DOHH2 (cell line): Measurements from ENCODE around the gene NEUROD1.
A peak's percentile ranks its signal among the peaks of the same experiment; 100 is the strongest.

ENCODE experiments used
- H3F3A ChIP-seq: fragments of 200-600 bp; sonication (generic), shearing (Covaris generic); 2 replicates; pipeline ENCODE4 v1.6.0; 2016; ENCODE audit warnings: antibody characterized with exemption, mild to moderate bottlenecking; ENCODE audit not compliant: control insufficient read depth, insufficient read depth
- H3K27ac ChIP-seq: fragments of 200-600 bp; sonication (generic); 2 replicates; pipeline ENCODE4 v1.5.1; 2014; ENCODE audit warnings: low read depth, mild to moderate bottlenecking, low read length, moderate library complexity
- H3K27me3 ChIP-seq: fragments of 200-600 bp; sonication (generic); 2 replicates; pipeline ENCODE4 v1.6.1; 2014; ENCODE audit warnings: mild to moderate bottlenecking, low read length, mixed read lengths; ENCODE audit not compliant: control insufficient read depth
- H3K36me3 ChIP-seq: fragments of 200-600 bp; sonication (generic); 2 replicates; pipeline ENCODE4 v1.6.1; 2014; ENCODE audit warnings: mild to moderate bottlenecking, low read length, moderate library complexity, mixed read lengths; ENCODE audit not compliant: control insufficient read depth
- H3K4me1 ChIP-seq: fragments of 200-600 bp; sonication (generic); 2 replicates; pipeline ENCODE4 v1.6.1; 2014; ENCODE audit warnings: mild to moderate bottlenecking, low read length, mixed read lengths; ENCODE audit not compliant: control insufficient read depth
- H3K4me2 ChIP-seq: fragments of 200-600 bp; sonication (generic); 2 replicates; pipeline ENCODE4 v1.6.0; 2014; ENCODE audit warnings: mild to moderate bottlenecking, low read length, moderate library complexity
- H3K4me3 ChIP-seq: fragments of 200-600 bp; sonication (generic); 2 replicates; pipeline ENCODE4 v1.5.1; 2014; ENCODE audit warnings: mild to moderate bottlenecking, low read length, mixed read lengths
- H3K79me2 ChIP-seq: fragments of 200-600 bp; sonication (generic); 2 replicates; pipeline ENCODE4 v1.6.1; 2014; ENCODE audit warnings: mild to moderate bottlenecking, low read length, mixed read lengths; ENCODE audit not compliant: control insufficient read depth
- H3K9me2 ChIP-seq: fragments of 200-600 bp; sonication (generic); replicated peaks from 2 replicates; pipeline ENCODE4 v1.6.1; 2014; ENCODE audit warnings: mild to moderate bottlenecking, low read length, mixed read lengths; ENCODE audit not compliant: control insufficient read depth
- H3K9me3 ChIP-seq: fragments of 200-600 bp; sonication (generic); 2 replicates; pipeline ENCODE4 v1.6.1; 2014; ENCODE audit warnings: antibody characterized with exemption, low read length, mixed read lengths; ENCODE audit not compliant: control insufficient read depth, insufficient read depth
- H4K20me1 ChIP-seq: fragments of 200-600 bp; sonication (generic); 2 replicates; pipeline ENCODE4 v1.6.0; 2014; ENCODE audit warnings: low read depth, mild to moderate bottlenecking, antibody characterized with exemption, low read length, moderate library complexity; ENCODE audit not compliant: control insufficient read depth, insufficient read depth
- EZH2phosphoT487 ChIP-seq: fragments of 200-600 bp; sonication (generic); IDR thresholded peaks from 2 replicates; pipeline ENCODE4 v1.6.1; 2017; ENCODE audit warnings: borderline replicate concordance, mild to moderate bottlenecking, antibody characterized with exemption, low read length, moderate library complexity, mixed read lengths
- TF ChIP-seq, protein P1 (sequence below): fragments of 200-600 bp; sonication (generic); IDR thresholded peaks from one replicate; pipeline ENCODE4 v1.5.1; 2014; ENCODE audit warnings: antibody characterized with exemption, mild to moderate bottlenecking, low read depth, low read length; ENCODE audit not compliant: poor library complexity, severe bottlenecking

Gene NEUROD1

DNA sequence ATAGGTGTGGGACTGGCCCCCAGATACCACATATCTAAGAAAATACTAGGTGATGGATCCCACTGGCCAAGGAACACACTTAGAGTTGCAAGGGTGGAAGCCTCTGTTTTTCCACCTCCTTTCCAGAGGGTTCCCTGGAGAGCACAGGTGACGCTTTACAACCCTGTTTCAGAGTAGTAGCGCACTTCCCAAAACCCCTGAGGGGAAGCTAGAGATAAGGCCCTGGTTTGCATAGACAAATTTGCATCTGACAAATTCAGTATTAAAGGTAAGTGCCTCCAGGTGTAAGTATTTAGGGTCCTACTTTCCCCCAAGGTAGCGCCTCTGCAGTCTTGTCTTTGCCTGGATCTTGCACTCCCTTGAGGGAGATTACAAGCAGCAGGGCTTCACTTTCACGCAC lies 22.9 kb downstream of the NEUROD1 start:
- Histone ChIP-seq H3F3A (no peaks in the 10 kb centered on the region), H4K20me1 (no peaks in the 10 kb centered on the region), H3K4me3 (no peak overlapping the region; the same call in 1 of the 2 replicates), H3K4me1 (peaks cover 8% of the 10 kb centered on the region), H3K36me3 (no peaks in the 10 kb centered on the region), H3K9me3 (no peaks in the 10 kb centered on the region), H3K9me2 (no peaks in the 10 kb centered on the region), H3K27ac (no peak overlapping the region), H3K4me2 (peak overlapping the region; percentile 44), H3K27me3 (no peaks in the 10 kb centered on the region), H3K79me2 (no peaks in the 10 kb centered on the region)
- TF ChIP-seq, protein P1, sequence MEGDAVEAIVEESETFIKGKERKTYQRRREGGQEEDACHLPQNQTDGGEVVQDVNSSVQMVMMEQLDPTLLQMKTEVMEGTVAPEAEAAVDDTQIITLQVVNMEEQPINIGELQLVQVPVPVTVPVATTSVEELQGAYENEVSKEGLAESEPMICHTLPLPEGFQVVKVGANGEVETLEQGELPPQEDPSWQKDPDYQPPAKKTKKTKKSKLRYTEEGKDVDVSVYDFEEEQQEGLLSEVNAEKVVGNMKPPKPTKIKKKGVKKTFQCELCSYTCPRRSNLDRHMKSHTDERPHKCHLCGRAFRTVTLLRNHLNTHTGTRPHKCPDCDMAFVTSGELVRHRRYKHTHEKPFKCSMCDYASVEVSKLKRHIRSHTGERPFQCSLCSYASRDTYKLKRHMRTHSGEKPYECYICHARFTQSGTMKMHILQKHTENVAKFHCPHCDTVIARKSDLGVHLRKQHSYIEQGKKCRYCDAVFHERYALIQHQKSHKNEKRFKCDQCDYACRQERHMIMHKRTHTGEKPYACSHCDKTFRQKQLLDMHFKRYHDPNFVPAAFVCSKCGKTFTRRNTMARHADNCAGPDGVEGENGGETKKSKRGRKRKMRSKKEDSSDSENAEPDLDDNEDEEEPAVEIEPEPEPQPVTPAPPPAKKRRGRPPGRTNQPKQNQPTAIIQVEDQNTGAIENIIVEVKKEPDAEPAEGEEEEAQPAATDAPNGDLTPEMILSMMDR, result no peak
- TF ChIP-seq EZH2phosphoT487, result no peak

DNA sequence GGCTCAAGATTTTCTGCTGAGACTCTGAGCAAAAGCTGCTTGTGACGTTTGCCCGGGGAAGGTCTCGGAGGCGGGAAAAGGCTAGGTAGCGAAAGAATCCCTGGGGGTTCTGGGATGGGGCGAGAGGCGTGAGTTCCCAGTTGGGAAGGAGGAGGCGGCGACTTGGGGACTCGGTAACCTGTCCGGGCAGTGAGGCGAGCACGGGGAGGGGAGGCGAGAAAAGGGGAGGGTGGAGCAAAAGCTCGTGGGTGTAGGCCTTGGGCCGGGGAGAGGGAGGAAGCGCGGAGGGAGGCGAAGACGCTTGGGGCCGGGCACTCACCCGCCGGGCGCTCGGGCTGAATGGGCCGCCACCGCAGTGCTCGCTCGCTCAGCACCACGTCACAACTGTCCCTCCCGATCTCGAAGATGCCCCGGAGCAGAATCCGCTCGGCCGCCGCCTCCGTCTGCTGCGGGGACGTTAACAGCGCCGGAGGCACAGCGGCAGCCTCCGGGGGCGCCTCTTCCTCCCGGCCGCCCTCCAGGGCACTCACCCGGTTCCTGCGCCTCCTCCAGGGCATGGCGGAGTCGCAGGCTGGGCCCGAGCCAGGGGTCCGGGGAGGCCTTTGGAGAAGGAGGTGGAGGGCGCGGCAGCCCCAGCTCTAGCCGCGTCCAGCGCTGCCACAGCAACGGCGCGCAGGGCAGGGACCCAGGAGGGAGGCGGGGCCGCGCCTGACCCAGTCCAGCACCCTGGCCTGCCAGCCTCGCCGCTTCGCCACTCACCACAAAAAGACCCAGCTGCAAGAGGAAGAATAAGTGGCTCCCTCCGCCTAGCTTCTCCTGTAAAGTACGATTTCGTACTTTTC lies 23.6 kb downstream of the NEUROD1 start, which contains the start of gene CERKL:
TSS of gene CERKL (minus strand) at position 656 of the 842 bp plus-strand sequence. CDS start at position 557, 99 bp downstream.
- peak within 1 kb of the TSS; percentile 44 for H3K4me2 ChIP-seq
- no peaks in the 10 kb centered on the region for H3K79me2 ChIP-seq
- peaks cover 8% of the 10 kb centered on the region for H3K4me1 ChIP-seq
- no peaks in the 10 kb centered on the region for H3F3A ChIP-seq
- peak within 1 kb of the TSS; percentile 39 for H3K4me3 ChIP-seq
- H3K27me3 ChIP-seq, result no peaks in the 10 kb centered on the region
- no peaks in the 10 kb centered on the region for H3K36me3 ChIP-seq
- no peaks in the 10 kb centered on the region for H4K20me1 ChIP-seq
- H3K27ac ChIP-seq, result no peak within 1 kb of the TSS
- no peaks in the 10 kb centered on the region for H3K9me2 ChIP-seq
- TF ChIP-seq, protein P1, result no peak
- no peak for TF ChIP-seq EZH2phosphoT487
- H3K9me3 ChIP-seq, result no peaks in the 10 kb centered on the region

DNA sequence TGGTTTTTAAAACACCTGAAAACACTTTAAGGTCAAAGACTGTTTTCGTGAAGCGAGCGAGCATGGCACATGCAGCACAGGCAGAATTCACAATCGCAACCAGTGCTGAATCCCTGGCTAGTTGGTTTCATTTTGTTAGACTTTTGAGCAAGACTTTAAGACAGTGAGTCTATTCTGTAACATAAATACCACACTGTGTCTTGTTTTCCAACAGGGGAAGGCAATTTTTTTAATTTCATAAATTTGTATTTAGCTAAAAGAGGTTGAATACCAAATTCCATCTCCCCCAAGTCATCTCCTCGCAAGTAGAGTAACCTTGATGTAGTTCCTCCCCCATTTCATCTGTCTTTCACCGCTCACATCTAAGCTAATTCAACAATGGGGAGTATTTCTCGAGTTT lies 24.8 kb downstream of the NEUROD1 start:
- no peaks in the 10 kb centered on the region for H3K9me3 ChIP-seq
- H3K4me3 ChIP-seq, result no peak overlapping the region
- H3K4me1 ChIP-seq, result peaks cover 8% of the 10 kb centered on the region
- H3F3A ChIP-seq, result no peaks in the 10 kb centered on the region
- no peaks in the 10 kb centered on the region for H3K27me3 ChIP-seq
- H3K27ac ChIP-seq, result no peak overlapping the region
- no peaks in the 10 kb centered on the region for H3K36me3 ChIP-seq
- no peaks in the 10 kb centered on the region for H3K79me2 ChIP-seq
- no peaks in the 10 kb centered on the region for H4K20me1 ChIP-seq
- TF ChIP-seq, protein P1, result no peak
- TF ChIP-seq EZH2phosphoT487, result no peak
- no peak overlapping the region for H3K4me2 ChIP-seq
- no peaks in the 10 kb centered on the region for H3K9me2 ChIP-seq
